Adrenal gland (tissue), 5 donors: Measurements from ENCODE around the gene CAMTA1.

Experiments used
- POLR2A ChIP-seq, 2 donors: fragments of 450-650 bp; IDR thresholded peaks; one replicate each; pipeline ENCODE4 v1.6.1; 2017; ENCODE audit warnings: antibody characterized with exemption in 2 of 2, mild to moderate bottlenecking in 2 of 2, moderate library complexity in 1 of 2
- TF ChIP-seq, protein P1 (sequence below), 6 experiments: fragments of 450-650 bp in 4 of 6; fragments of 200-600 bp in 2 of 6; sonication (generic) in 1 of 6; IDR thresholded peaks; 1 replicate in 5 of 6; 2 replicates in 1 of 6; pipeline versions ENCODE4 v1.5.1 to v1.8.0; 2016 to 2021; ENCODE audit warnings: antibody characterized with exemption in 6 of 6, mild to moderate bottlenecking in 2 of 6, moderate library complexity in 1 of 6
- donor health status: DM: no; HTN: no; CAD: no.

DNA sequence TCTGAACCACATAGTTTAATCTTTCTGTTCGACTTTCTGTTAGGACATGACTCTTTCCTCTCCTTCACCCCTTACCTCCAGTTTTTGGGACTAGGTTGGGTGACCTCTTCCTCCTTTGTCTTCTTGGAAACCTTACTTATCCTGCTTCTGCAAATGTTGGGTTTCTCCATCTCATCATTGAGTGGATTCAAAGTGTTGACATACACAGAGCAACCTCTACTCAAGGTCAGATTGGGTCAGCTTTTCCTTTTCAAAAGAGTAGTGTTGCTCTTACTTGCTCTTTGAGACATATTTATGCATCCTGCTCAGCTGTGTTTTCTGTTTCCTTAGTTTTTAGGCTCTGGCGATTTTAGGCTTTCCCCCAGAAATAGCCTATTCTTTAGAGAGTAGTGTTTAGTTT, 3.7 kb downstream of the CAMTA1 start:
- TF ChIP-seq, protein P1, sequence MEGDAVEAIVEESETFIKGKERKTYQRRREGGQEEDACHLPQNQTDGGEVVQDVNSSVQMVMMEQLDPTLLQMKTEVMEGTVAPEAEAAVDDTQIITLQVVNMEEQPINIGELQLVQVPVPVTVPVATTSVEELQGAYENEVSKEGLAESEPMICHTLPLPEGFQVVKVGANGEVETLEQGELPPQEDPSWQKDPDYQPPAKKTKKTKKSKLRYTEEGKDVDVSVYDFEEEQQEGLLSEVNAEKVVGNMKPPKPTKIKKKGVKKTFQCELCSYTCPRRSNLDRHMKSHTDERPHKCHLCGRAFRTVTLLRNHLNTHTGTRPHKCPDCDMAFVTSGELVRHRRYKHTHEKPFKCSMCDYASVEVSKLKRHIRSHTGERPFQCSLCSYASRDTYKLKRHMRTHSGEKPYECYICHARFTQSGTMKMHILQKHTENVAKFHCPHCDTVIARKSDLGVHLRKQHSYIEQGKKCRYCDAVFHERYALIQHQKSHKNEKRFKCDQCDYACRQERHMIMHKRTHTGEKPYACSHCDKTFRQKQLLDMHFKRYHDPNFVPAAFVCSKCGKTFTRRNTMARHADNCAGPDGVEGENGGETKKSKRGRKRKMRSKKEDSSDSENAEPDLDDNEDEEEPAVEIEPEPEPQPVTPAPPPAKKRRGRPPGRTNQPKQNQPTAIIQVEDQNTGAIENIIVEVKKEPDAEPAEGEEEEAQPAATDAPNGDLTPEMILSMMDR (IDR thresholded peaks at IDR 0.05) = no peak
- TF ChIP-seq POLR2A (IDR thresholded peaks at IDR 0.05) = no peak
